H9 (cell line): ENCODE data around the gene RAB3GAP2. TPM values are rescaled to one million over a fixed set of nuclear protein-coding genes. Genes with fewer than 3 reads are reported as not detected.

ENCODE experiments used
- DNase-seq: peaks from one replicate; pipeline ENCODE4 v3.0.0-alpha.2; 2017
- H2AFZ ChIP-seq: one replicate; pipeline ENCODE4 v1.6.1; 2013; ENCODE audit warnings: mild to moderate bottlenecking, low read length, control low read depth, moderate library complexity
- H2AK5ac ChIP-seq: 2 replicates; pipeline ENCODE4 v1.6.1; 2013; ENCODE audit warnings: low read length, control low read depth, mixed read lengths; ENCODE audit not compliant: insufficient read length
- H2BK120ac ChIP-seq: one replicate; pipeline ENCODE4 v1.6.1; 2013; ENCODE audit warnings: low read depth, mild to moderate bottlenecking, low read length, control low read depth, inconsistent platforms; ENCODE audit not compliant: poor library complexity, severe bottlenecking
- H2BK12ac ChIP-seq: 2 replicates; pipeline ENCODE4 v1.6.1; 2013; ENCODE audit warnings: low read length, control low read depth, mixed read lengths, low read depth; ENCODE audit not compliant: insufficient read length
- H2BK15ac ChIP-seq: 2 replicates; pipeline ENCODE4 v1.6.1; 2013; ENCODE audit warnings: low read depth, low read length, control low read depth
- H2BK20ac ChIP-seq: one replicate; pipeline ENCODE4 v1.6.1; 2013; ENCODE audit warnings: low read depth, mild to moderate bottlenecking, low read length, control low read depth, inconsistent platforms; ENCODE audit not compliant: poor library complexity, severe bottlenecking
- H2BK5ac ChIP-seq: 2 replicates; pipeline ENCODE4 v1.6.1; 2013; ENCODE audit warnings: low read length, control low read depth, mixed read lengths; ENCODE audit not compliant: insufficient read length
- H3K14ac ChIP-seq: 2 replicates; pipeline ENCODE4 v1.6.1; 2013; ENCODE audit warnings: low read length, control low read depth; ENCODE audit not compliant: insufficient read depth
- H3K18ac ChIP-seq: 2 replicates; pipeline ENCODE4 v1.6.1; 2013; ENCODE audit warnings: low read depth, mild to moderate bottlenecking, mixed read lengths, low read length, control low read depth; ENCODE audit not compliant: insufficient read length
- H3K23ac ChIP-seq: 2 replicates; pipeline ENCODE4 v1.6.1; 2013; ENCODE audit warnings: low read length, control low read depth, mixed read lengths, low read depth; ENCODE audit not compliant: insufficient read length
- H3K23me2 ChIP-seq: 2 replicates; pipeline ENCODE4 v1.6.1; 2013; ENCODE audit warnings: low read depth, mild to moderate bottlenecking, mixed read lengths, low read length, control low read depth; ENCODE audit not compliant: insufficient read length, poor library complexity, severe bottlenecking
- H3K27ac ChIP-seq: 2 replicates; pipeline ENCODE4 v1.5.1; 2013; ENCODE audit warnings: low read length, control low read depth, mixed read lengths, low read depth; ENCODE audit not compliant: insufficient read length
- H3K27me3 ChIP-seq: 2 replicates; pipeline ENCODE4 v1.6.1; 2013; ENCODE audit warnings: low read length, control low read depth, inconsistent platforms; ENCODE audit not compliant: insufficient read depth
- H3K4ac ChIP-seq: 2 replicates; pipeline ENCODE4 v1.6.1; 2013; ENCODE audit warnings: low read depth, mild to moderate bottlenecking, control low read depth, inconsistent platforms, low read length, moderate library complexity
- H3K4me1 ChIP-seq: 2 replicates; pipeline ENCODE4 v1.6.1; 2013; ENCODE audit warnings: low read length, control low read depth, inconsistent platforms; ENCODE audit not compliant: insufficient read depth
- H3K4me2 ChIP-seq: 2 replicates; pipeline ENCODE4 v1.6.1; 2013; ENCODE audit warnings: low read length, control low read depth, mixed read lengths; ENCODE audit not compliant: insufficient read length, insufficient read depth
- H3K56ac ChIP-seq: 2 replicates; pipeline ENCODE4 v1.6.1; 2013; ENCODE audit warnings: low read depth, mild to moderate bottlenecking, mixed read lengths, low read length, control low read depth; ENCODE audit not compliant: insufficient read length
- H3K79me1 ChIP-seq: 2 replicates; pipeline ENCODE4 v1.6.1; 2013; ENCODE audit warnings: low read depth, mild to moderate bottlenecking, moderate library complexity, low read length, control low read depth, inconsistent platforms; ENCODE audit not compliant: insufficient read depth, poor library complexity, severe bottlenecking
- H3K79me2 ChIP-seq: 2 replicates; pipeline ENCODE4 v1.6.1; 2013; ENCODE audit warnings: low read length, control low read depth, inconsistent platforms; ENCODE audit not compliant: insufficient read depth
- H3K9ac ChIP-seq: 2 replicates; pipeline ENCODE4 v1.6.1; 2013; ENCODE audit warnings: low read length, control low read depth, mixed read lengths; ENCODE audit not compliant: insufficient read length; ENCODE audit errors: extremely low read depth
- H3K9me3 ChIP-seq: one replicate; pipeline ENCODE4 v1.6.1; 2013; ENCODE audit warnings: low read depth, low read length, inconsistent platforms; ENCODE audit not compliant: control insufficient read depth
- H3T11ph ChIP-seq: one replicate; pipeline ENCODE4 v1.6.1; 2013; ENCODE audit warnings: mild to moderate bottlenecking, low read length, control low read depth, inconsistent platforms
- H4K20me1 ChIP-seq: one replicate; pipeline ENCODE4 v1.6.1; 2013; ENCODE audit not compliant: control insufficient read depth, insufficient read length, insufficient read depth
- H4K5ac ChIP-seq: 2 replicates; pipeline ENCODE4 v1.6.1; 2013; ENCODE audit warnings: low read depth, mild to moderate bottlenecking, mixed read lengths, low read length, control low read depth; ENCODE audit not compliant: insufficient read length
- H4K8ac ChIP-seq: replicated peaks from 2 replicates; pipeline ENCODE4 v1.6.1; 2013; ENCODE audit warnings: low read length, control low read depth, mixed read lengths, low read depth; ENCODE audit not compliant: insufficient read length
- H4K91ac ChIP-seq: 2 replicates; pipeline ENCODE4 v1.6.1; 2013; ENCODE audit warnings: low read depth, mild to moderate bottlenecking, moderate library complexity, mixed read lengths, low read length, control low read depth; ENCODE audit not compliant: insufficient read length
- H3K27ac Mint-ChIP-seq, 3 experiments: 2 replicates in 2 of 3; 3 replicates in 1 of 3; pipeline ENCODE4 v1.8.0; 2020 to 2021; ENCODE audit warnings: mixed read lengths in 3 of 3, mild to moderate bottlenecking in 1 of 3, moderate library complexity in 1 of 3
- H3K27me3 Mint-ChIP-seq: 2 replicates; pipeline ENCODE4 v1.8.0; 2021; ENCODE audit warnings: low read depth, mild to moderate bottlenecking, moderate library complexity, mixed read lengths
- H3K36me3 Mint-ChIP-seq, 3 experiments: 2 replicates in 2 of 3; 3 replicates in 1 of 3; pipeline ENCODE4 v1.8.0; 2020 to 2021; ENCODE audit warnings: low read depth in 3 of 3, mixed read lengths in 3 of 3; ENCODE audit not compliant: insufficient read depth in 1 of 3
- H3K4me1 Mint-ChIP-seq, 2 experiments: 2 replicates each; pipeline ENCODE4 v1.8.0; 2020; ENCODE audit warnings: mixed read lengths in 2 of 2
- H3K4me3 Mint-ChIP-seq, 2 experiments: 2 replicates in 1 of 2; 3 replicates in 1 of 2; pipeline ENCODE4 v1.8.0; 2020 to 2021; ENCODE audit warnings: mild to moderate bottlenecking in 2 of 2, mixed read lengths in 2 of 2, moderate library complexity in 1 of 2
- H3K9me3 Mint-ChIP-seq, 2 experiments: 2 replicates in 1 of 2; 3 replicates in 1 of 2; pipeline ENCODE4 v1.8.0; 2020; ENCODE audit warnings: mild to moderate bottlenecking in 2 of 2, mixed read lengths in 2 of 2, moderate library complexity in 1 of 2
- WGBS: extraction: QIAGEN DNeasy Blood & Tissue Kit; methylation state at CpG from one replicate; pipeline ENCODE4 v1.1.7; 2013; ENCODE audit warnings: missing lambda C conversion rate, low lambda C conversion rate, mixed read lengths; ENCODE audit not compliant: insufficient read length; ENCODE audit errors: extremely low coverage; 5-methylcytosine and 5-hydroxymethylcytosine counted together
- total RNA-seq: library from RNA; stranded (reverse); gene quantifications from 2 replicates; pipeline ENCODE4 v1.2.1, GENCODE V29; 2021
- TF ChIP-seq, protein P1 (sequence below): fragments of 200-600 bp; sonication (generic); conservative IDR thresholded peaks from 3 replicates; pipeline ENCODE4 v1.8.0; 2021; ENCODE audit warnings: antibody characterized with exemption, mild to moderate bottlenecking

Gene RAB3GAP2
- total RNA-seq, 1 experiment from 2014 or later, result 48.3 TPM

DNA sequence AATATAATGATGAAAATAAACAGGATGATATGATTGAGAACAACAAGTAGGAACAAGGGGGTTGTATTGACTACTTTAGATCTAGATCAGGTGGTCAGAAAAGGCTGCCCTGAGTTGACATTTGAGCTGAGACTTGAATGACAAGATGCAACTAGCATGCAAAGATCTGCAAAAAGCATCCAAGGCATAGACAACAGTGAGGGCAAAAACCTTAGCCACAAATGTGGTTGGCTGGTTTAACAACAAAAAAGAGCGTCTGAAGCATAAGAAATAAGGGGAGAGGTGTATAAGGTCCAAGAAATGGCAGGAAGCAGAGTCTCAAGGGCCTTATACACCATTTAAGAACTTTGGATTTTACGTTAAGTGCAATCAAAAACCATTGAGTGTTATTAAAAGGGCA lies 3.2 kb downstream of the RAB3GAP2 start:
- DNase-seq, result no peak
- Histone ChIP-seq H2AK5ac (no peak overlapping the region), H3K14ac (no peak overlapping the region), H3K4me2 (no peak overlapping the region), H2BK20ac (no peak overlapping the region), H3K23ac (no peak overlapping the region), H2AFZ (no peak overlapping the region), H3K9me3 (no peaks in the 10 kb centered on the region), H3K79me1 (peaks cover 2% of the 10 kb centered on the region), H3T11ph (no peak overlapping the region), H3K56ac (no peak overlapping the region), H3K4ac (no peak overlapping the region), H4K5ac (no peak overlapping the region), H2BK120ac (no peak overlapping the region), H3K18ac (no peak overlapping the region), H4K20me1 (no peaks in the 10 kb centered on the region), H4K8ac (no peak overlapping the region), H3K4me1 (peaks cover 10% of the 10 kb centered on the region; the same call in 1 of the 2 replicates), H3K27me3 (no peaks in the 10 kb centered on the region), H3K9ac (no peak overlapping the region), H4K91ac (no peak overlapping the region), H3K79me2 (peaks cover 29% of the 10 kb centered on the region; the same call in 1 of the 2 replicates), H2BK15ac (no peak overlapping the region), H3K23me2 (peaks cover 9% of the 10 kb centered on the region), H3K27ac (no peak overlapping the region), H2BK5ac (no peak overlapping the region), H2BK12ac (no peak overlapping the region)
- WGBS, result no CpG with 5 or more reads among the region's 2 CpGs
- TF ChIP-seq, protein P1, sequence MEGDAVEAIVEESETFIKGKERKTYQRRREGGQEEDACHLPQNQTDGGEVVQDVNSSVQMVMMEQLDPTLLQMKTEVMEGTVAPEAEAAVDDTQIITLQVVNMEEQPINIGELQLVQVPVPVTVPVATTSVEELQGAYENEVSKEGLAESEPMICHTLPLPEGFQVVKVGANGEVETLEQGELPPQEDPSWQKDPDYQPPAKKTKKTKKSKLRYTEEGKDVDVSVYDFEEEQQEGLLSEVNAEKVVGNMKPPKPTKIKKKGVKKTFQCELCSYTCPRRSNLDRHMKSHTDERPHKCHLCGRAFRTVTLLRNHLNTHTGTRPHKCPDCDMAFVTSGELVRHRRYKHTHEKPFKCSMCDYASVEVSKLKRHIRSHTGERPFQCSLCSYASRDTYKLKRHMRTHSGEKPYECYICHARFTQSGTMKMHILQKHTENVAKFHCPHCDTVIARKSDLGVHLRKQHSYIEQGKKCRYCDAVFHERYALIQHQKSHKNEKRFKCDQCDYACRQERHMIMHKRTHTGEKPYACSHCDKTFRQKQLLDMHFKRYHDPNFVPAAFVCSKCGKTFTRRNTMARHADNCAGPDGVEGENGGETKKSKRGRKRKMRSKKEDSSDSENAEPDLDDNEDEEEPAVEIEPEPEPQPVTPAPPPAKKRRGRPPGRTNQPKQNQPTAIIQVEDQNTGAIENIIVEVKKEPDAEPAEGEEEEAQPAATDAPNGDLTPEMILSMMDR, result no peak
- H3K4me1 Mint-ChIP-seq, result peaks cover 14 to 17% of the 10 kb centered on the region in 2 experiments
- H3K27ac Mint-ChIP-seq, result peak overlapping the region in 1 of 3 experiments; percentile 45; a peak in 2 of 7 replicates
- H3K36me3 Mint-ChIP-seq, result peaks cover 31 to 41% (median 33%) of the 10 kb centered on the region in 3 experiments
- H3K9me3 Mint-ChIP-seq, result peaks cover 0 to 3% of the 10 kb centered on the region in 2 experiments; a peak in 2 of 5 replicates
- no peak overlapping the region; a peak in 1 of 5 replicates for H3K4me3 Mint-ChIP-seq
- no peaks in the 10 kb centered on the region for H3K27me3 Mint-ChIP-seq
